ENCODE measurements around the gene ANO10. TPM values are rescaled to one million over a fixed set of nuclear protein-coding genes. Genes with fewer than 3 reads are reported as not detected.

The ANO10 gene
- total and polyA plus RNA-seq, 10 donors = 2.6 to 21.7 (median 16.6) TPM

DNA sequence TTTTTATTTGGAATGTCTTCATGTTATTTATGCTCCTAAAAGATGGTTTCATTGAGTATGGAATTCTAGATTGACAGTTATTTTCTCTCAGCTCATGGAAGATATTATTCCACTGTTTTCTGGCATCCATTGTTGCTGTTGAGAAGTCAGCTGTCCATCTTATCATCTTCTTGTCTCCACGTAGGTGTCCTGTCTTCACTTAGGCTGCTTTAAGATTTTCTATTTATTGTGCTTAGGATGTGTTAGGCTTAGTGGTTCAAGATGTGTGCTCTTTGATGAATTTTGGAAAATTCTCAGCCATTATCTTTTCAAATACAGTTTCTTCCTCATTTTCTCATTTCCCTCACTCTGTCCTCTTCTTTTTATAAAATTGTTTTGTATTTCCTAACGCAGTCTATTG, 283.5 kb downstream of the ANO10 start:
- Histone ChIP-seq H3K9me3 (peaks cover 18 to 58% (median 53%) of the 10 kb centered on the region in 8 donors), H3K4me3 (no peak overlapping the region), H3K27ac (no peak overlapping the region), H3K4me1 (peaks cover 0 to 22% (median 10%) of the 10 kb centered on the region in 6 donors), H3K27me3 (replicated peaks in 1 of 7) (no peaks in the 10 kb centered on the region), H3K36me3 (peaks cover 8 to 100% (median 94%) of the 10 kb centered on the region in 6 donors)
- no peak for DNase-seq
- TF ChIP-seq POLR2A (IDR thresholded peaks at IDR 0.05) = no peak
- TF ChIP-seq POLR2AphosphoS5 (IDR thresholded peaks at IDR 0.05) = no peak
- WGBS, 5 donors = 93 to 99% (median 97%) methylated on average over 2 of the region's 2 CpGs
- intact Hi-C loops (cut with DNase I; ENCODE audit: low total_unique reads) = no loop called here

DNA sequence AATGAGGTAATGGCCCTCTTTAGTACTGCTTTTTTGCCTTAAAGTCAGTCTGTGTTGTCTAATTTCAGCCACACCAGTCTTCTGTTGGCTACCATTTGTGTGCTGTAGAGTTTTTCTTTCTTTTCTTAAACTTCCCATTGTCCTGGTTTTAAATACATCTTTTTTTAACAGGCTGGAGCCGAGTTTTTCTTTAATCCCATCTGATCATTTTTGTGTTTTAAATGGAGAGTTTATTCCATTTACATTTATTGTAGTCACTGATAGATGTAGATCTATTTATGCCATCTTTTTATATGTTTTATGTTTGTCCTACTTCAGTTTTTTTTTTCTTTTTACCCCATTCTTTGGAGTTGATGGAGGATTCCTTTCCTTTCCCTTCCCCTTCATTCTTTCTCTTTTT, 286.0 kb downstream of the ANO10 start:
- 93 to 100% (median 95%) methylated on average over 1 of the region's 1 CpG for WGBS, 5 donors
- Histone ChIP-seq H3K27me3 (replicated peaks in 1 of 7) (no peaks in the 10 kb centered on the region), H3K9me3 (peaks cover 18 to 58% (median 53%) of the 10 kb centered on the region in 8 donors), H3K4me1 (peaks cover 0 to 22% (median 6%) of the 10 kb centered on the region in 6 donors), H3K27ac (no peak overlapping the region), H3K36me3 (peaks cover 8 to 93% (median 84%) of the 10 kb centered on the region in 6 donors), H3K4me3 (no peak overlapping the region)
- intact Hi-C loops (cut with DNase I; ENCODE audit: low total_unique reads) = no loop called here
- no peak for DNase-seq
- TF ChIP-seq, protein P1, sequence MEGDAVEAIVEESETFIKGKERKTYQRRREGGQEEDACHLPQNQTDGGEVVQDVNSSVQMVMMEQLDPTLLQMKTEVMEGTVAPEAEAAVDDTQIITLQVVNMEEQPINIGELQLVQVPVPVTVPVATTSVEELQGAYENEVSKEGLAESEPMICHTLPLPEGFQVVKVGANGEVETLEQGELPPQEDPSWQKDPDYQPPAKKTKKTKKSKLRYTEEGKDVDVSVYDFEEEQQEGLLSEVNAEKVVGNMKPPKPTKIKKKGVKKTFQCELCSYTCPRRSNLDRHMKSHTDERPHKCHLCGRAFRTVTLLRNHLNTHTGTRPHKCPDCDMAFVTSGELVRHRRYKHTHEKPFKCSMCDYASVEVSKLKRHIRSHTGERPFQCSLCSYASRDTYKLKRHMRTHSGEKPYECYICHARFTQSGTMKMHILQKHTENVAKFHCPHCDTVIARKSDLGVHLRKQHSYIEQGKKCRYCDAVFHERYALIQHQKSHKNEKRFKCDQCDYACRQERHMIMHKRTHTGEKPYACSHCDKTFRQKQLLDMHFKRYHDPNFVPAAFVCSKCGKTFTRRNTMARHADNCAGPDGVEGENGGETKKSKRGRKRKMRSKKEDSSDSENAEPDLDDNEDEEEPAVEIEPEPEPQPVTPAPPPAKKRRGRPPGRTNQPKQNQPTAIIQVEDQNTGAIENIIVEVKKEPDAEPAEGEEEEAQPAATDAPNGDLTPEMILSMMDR (IDR thresholded peaks at IDR 0.05 in 8 of 11, conservative IDR thresholded peaks at IDR 0.05 in 3 of 11) = no peak
- TF ChIP-seq POLR2A (IDR thresholded peaks at IDR 0.05) (no peak), POLR2AphosphoS5 (IDR thresholded peaks at IDR 0.05) (no peak)

DNA sequence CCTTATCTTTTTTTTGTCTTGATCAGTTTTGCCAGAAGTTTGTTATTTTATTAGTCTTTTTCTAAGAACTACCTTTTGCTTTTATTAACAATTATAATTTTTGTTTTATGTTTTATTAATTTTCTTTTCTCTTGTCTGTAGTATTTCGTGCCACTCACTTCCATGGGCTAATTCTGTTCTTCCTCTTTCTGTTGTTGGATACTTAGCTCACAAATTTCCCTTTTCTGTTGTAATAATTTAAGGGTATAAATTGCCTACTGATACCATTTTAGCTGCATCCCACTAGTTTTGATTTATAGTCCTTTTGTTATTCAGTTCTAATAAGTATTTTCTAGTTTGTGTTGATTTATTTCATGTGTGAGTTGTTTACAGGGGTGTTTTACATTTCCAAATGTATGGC, 286.8 kb downstream of the ANO10 start:
- Histone ChIP-seq H3K9me3 (peaks cover 18 to 56% (median 53%) of the 10 kb centered on the region in 8 donors), H3K27ac (no peak overlapping the region), H3K27me3 (replicated peaks in 1 of 7) (no peaks in the 10 kb centered on the region), H3K4me1 (peaks cover 0 to 30% (median 13%) of the 10 kb centered on the region in 6 donors), H3K36me3 (peaks cover 8 to 85% (median 76%) of the 10 kb centered on the region in 6 donors), H3K4me3 (no peak overlapping the region)
- TF ChIP-seq POLR2A (IDR thresholded peaks at IDR 0.05) = no peak
- TF ChIP-seq POLR2AphosphoS5 (IDR thresholded peaks at IDR 0.05) = no peak
- TF ChIP-seq, protein P1 (IDR thresholded peaks at IDR 0.05 in 8 of 11, conservative IDR thresholded peaks at IDR 0.05 in 3 of 11) = no peak
- WGBS, 5 donors = 49 to 79% (median 61%) methylated on average over 1 of the region's 1 CpG
- intact Hi-C loops (cut with DNase I; ENCODE audit: low total_unique reads) = no loop called here
- DNase-seq = no peak

DNA sequence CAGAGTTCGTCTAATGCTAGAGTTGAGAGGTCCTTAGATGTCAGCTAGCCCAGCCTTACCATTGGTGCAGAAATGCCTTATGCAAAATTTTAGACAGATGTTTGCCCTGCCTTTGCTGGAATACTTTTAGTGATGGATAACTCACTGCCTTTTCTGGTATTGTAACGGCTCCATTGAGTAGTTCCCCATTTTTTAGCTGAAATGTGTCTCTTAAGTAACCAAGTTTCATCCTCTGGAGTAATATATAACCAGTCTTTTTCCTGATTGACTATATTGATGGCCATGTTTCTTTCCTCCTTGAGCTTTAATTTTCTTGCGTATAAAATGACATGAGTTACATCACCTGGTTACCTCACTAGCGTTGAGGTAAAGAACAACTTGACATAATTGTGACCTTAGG, 290.4 kb downstream of the ANO10 start:
- H3K4me1 ChIP-seq = peaks cover 22 to 66% (median 41%) of the 10 kb centered on the region in 6 donors
- intact Hi-C loops (cut with DNase I; ENCODE audit: low total_unique reads) = no loop called here
- WGBS, 5 donors = 54 to 77% (median 70%) methylated on average over 4 of the region's 4 CpGs
- no peak for DNase-seq
- peaks cover 3 to 22% (median 19%) of the 10 kb centered on the region in 8 donors for H3K9me3 ChIP-seq
- H3K4me3 ChIP-seq = no peak overlapping the region
- TF ChIP-seq POLR2A (IDR thresholded peaks at IDR 0.05) = no peak
- TF ChIP-seq POLR2AphosphoS5 (IDR thresholded peaks at IDR 0.05) = no peak
- peak overlapping the region in 3 of 8 donors; percentile 27 to 44 (median 31) for H3K27ac ChIP-seq
- no peaks in the 10 kb centered on the region for H3K27me3 ChIP-seq (replicated peaks in 1 of 7)
- peaks cover 0 to 49% (median 41%) of the 10 kb centered on the region in 6 donors for H3K36me3 ChIP-seq

DNA sequence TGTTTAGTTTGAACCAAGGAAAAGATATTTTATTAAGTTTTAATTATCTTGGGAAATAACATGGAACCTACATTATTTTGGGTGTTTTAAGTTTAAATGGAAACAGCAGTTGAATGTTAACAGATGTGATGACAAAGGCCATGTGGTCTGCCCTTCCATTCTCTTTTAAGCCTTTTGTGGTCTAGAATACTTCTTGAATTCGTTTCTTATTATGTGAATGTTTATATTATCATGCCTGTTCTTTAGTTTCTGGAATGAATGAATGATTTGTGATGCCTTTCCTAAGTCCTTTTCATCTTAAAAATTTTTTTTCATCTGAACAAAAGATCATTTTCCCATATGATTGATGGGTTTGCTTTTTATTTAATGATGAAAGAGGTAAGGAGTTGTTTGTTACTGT, 290.8 kb downstream of the ANO10 start:
- H3K4me3 ChIP-seq = no peak overlapping the region
- no peaks in the 10 kb centered on the region for H3K27me3 ChIP-seq (replicated peaks in 1 of 7)
- peaks cover 0 to 45% (median 37%) of the 10 kb centered on the region in 6 donors for H3K36me3 ChIP-seq
- DNase-seq = no peak
- peak overlapping the region in 3 of 8 donors; percentile 27 to 44 (median 31) for H3K27ac ChIP-seq
- WGBS, 5 donors = 24 to 45% (median 29%) methylated on average over 1 of the region's 1 CpG
- TF ChIP-seq POLR2AphosphoS5 (IDR thresholded peaks at IDR 0.05) (no peak), POLR2A (IDR thresholded peaks at IDR 0.05) (no peak)
- TF ChIP-seq, protein P1 (IDR thresholded peaks at IDR 0.05 in 8 of 11, conservative IDR thresholded peaks at IDR 0.05 in 3 of 11) = no peak
- peaks cover 26 to 70% (median 45%) of the 10 kb centered on the region in 6 donors for H3K4me1 ChIP-seq
- peaks cover 3 to 18% (median 15%) of the 10 kb centered on the region in 8 donors for H3K9me3 ChIP-seq
- intact Hi-C loops (cut with DNase I; ENCODE audit: low total_unique reads) = no loop called here

Measured in spleen (tissue), 11 donors.